GM12878 (cell line): ENCODE data around the gene MAST2. TPM values are rescaled to one million over a fixed set of nuclear protein-coding genes. Genes with fewer than 3 reads are reported as not detected.

Experiments
- ATAC-seq: fragments of 200-7000 bp; cut with Tn5 transposase; 3 replicates; pipeline ENCODE4 v1.9.1; 2020; ENCODE audit warnings: mild to moderate bottlenecking, moderate library complexity
- BruUV-seq: library from RNA; stranded (reverse); fragments of 400-500 nt; replicated peaks from 2 replicates; lab custom pipeline; 2021; lab: Mats Ljungman, UMichigan
- CTCF ChIA-PET: fragments of 300-600 bp; sonication (Branson Sonifier 250); formaldehyde crosslinking; extraction: SDS; loops from one replicate; lab custom pipeline; 2021; ENCODE audit warnings: inconsistent platforms; lab: Yijun Ruan, JAX
- POLR2A ChIA-PET: fragments of 350-600 bp; formaldehyde crosslinking; extraction: SDS; loops from one replicate; lab custom pipeline; 2021; ENCODE audit warnings: inconsistent platforms; lab: Charles Lee
- RAD21 ChIA-PET: fragments of 300-600 bp; sonication (Branson Sonifier 250); formaldehyde crosslinking; loops from one replicate; lab custom pipeline; 2023; ENCODE audit warnings: antibody characterized with exemption; ENCODE audit not compliant: unreplicated experiment; lab: Charles Lee
- SMC1A ChIA-PET: fragments of 300-600 bp; sonication (Branson Sonifier 250); formaldehyde crosslinking; loops from one replicate; lab custom pipeline; 2023; ENCODE audit not compliant: unreplicated experiment, uncharacterized antibody; lab: Charles Lee
- DNase-seq: peaks from one replicate; pipeline ENCODE4 v3.0.0-alpha.2; 2011; ENCODE audit warnings: low read depth, low spot score
- FAIRE-seq: peaks from 3 replicates; lab custom pipeline; 2011; peaks lifted over from hg19 to GRCh38; lab: Jason Lieb, UNC
- H2AFZ ChIP-seq: 2 replicates; pipeline ENCODE4 v1.6.0; 2011; ENCODE audit warnings: low read depth, low read length, control low read depth; ENCODE audit not compliant: control insufficient read depth
- H3K27ac ChIP-seq: 2 replicates; pipeline ENCODE4 v1.5.1; 2011; ENCODE audit warnings: control low read depth; ENCODE audit not compliant: control insufficient read depth, insufficient read depth
- H3K27me3 ChIP-seq, 2 experiments: replicated peaks in 1 of 2; 2 replicates each; pipeline versions ENCODE4 v1.6.0 to v1.6.1; 2011; ENCODE audit warnings: low read length in 1 of 2; ENCODE audit not compliant: control insufficient read depth in 2 of 2, insufficient read depth in 2 of 2
- H3K36me3 ChIP-seq, 2 experiments: 2 replicates each; pipeline ENCODE4 v1.5.1; 2011; ENCODE audit warnings: low read length in 1 of 2; ENCODE audit not compliant: control insufficient read depth in 2 of 2, insufficient read depth in 2 of 2
- H3K4me1 ChIP-seq: 2 replicates; pipeline ENCODE4 v1.6.1; 2011; ENCODE audit warnings: mild to moderate bottlenecking, low read length, moderate library complexity, mixed read lengths; ENCODE audit not compliant: control insufficient read depth, insufficient read depth
- H3K4me2 ChIP-seq: 2 replicates; pipeline ENCODE4 v1.6.0; 2011; ENCODE audit warnings: control low read depth; ENCODE audit not compliant: control insufficient read depth, insufficient read depth
- H3K4me3 ChIP-seq: fragments of 200-600 bp; sonication (generic); 2 replicates; pipeline ENCODE4 v1.5.1; 2016
- H3K79me2 ChIP-seq: 2 replicates; pipeline ENCODE4 v1.6.0; 2011; ENCODE audit warnings: low read length; ENCODE audit not compliant: control insufficient read depth, insufficient read depth
- H3K9ac ChIP-seq: 2 replicates; pipeline ENCODE4 v1.8.0; 2011; ENCODE audit warnings: low read length, control low read depth, mixed read lengths; ENCODE audit not compliant: control insufficient read depth, insufficient read depth
- H3K9me3 ChIP-seq: replicated peaks from 3 replicates; pipeline ENCODE4 v1.5.1; 2011; ENCODE audit warnings: mild to moderate bottlenecking, low read length; ENCODE audit not compliant: control insufficient read depth, insufficient read depth
- H4K20me1 ChIP-seq: 2 replicates; pipeline ENCODE4 v1.6.0; 2011; ENCODE audit not compliant: control insufficient read depth, insufficient read depth
- BHLHE40 ChIP-seq, 2 experiments: fragments of 450-650 bp in 1 of 2; IDR thresholded peaks; 2 replicates each; pipeline ENCODE4 v1.6.1; 2011 to 2017; ENCODE audit warnings: low read depth in 2 of 2, borderline replicate concordance in 1 of 2, improper control_type of control experiment in 1 of 2, low read length in 1 of 2, mild to moderate bottlenecking in 1 of 2
- CBFB ChIP-seq: IDR thresholded peaks from 2 replicates; pipeline ENCODE4 v1.6.1; 2016; ENCODE audit warnings: antibody characterized with exemption, low read depth
- CEBPB ChIP-seq, 2 experiments: fragments of 150-350 bp in 1 of 2; IDR thresholded peaks; 2 replicates each; pipeline ENCODE4 v1.6.1; 2012 to 2014; ENCODE audit warnings: low read depth in 2 of 2, low read length in 2 of 2, borderline replicate concordance in 1 of 2, inconsistent platforms in 1 of 2
- ELK1 ChIP-seq: IDR thresholded peaks from 2 replicates; pipeline ENCODE4 v1.6.1; 2012; ENCODE audit warnings: low read depth, low read length, improper control_type of control experiment
- FOXM1 ChIP-seq: IDR thresholded peaks from 2 replicates; pipeline ENCODE4 v1.6.1; 2012; ENCODE audit warnings: low read depth, mild to moderate bottlenecking, inconsistent platforms, low read length, moderate library complexity
- GABPA ChIP-seq: IDR thresholded peaks from 2 replicates; pipeline ENCODE4 v1.6.1; 2014; ENCODE audit warnings: antibody characterized with exemption, low read depth, mild to moderate bottlenecking, inconsistent platforms
- IKZF1 ChIP-seq: fragments of 450-650 bp; conservative IDR thresholded peaks from 2 replicates; pipeline ENCODE4 v1.6.1; 2017; ENCODE audit warnings: antibody characterized with exemption, mild to moderate bottlenecking
- JUNB ChIP-seq: IDR thresholded peaks from 2 replicates; pipeline ENCODE4 v1.6.1; 2016; ENCODE audit warnings: antibody characterized with exemption, mild to moderate bottlenecking
- KDM1A ChIP-seq: fragments of 200-600 bp; sonication (generic); IDR thresholded peaks from 2 replicates; pipeline ENCODE4 v1.6.1; 2016; ENCODE audit warnings: borderline replicate concordance
- KLF5 ChIP-seq: fragments of 450-650 bp; IDR thresholded peaks from 2 replicates; pipeline ENCODE4 v1.6.1; 2014; ENCODE audit warnings: mild to moderate bottlenecking; ENCODE audit not compliant: partially characterized antibody
- NFXL1 ChIP-seq: fragments of 450-650 bp; IDR thresholded peaks from 2 replicates; pipeline ENCODE4 v1.6.1; 2017; ENCODE audit warnings: antibody characterized with exemption, mild to moderate bottlenecking, borderline replicate concordance
- RFX5 ChIP-seq: IDR thresholded peaks from 2 replicates; pipeline ENCODE4 v1.6.1; 2011; ENCODE audit warnings: low read depth, low read length, improper control_type of control experiment
- SPI1 ChIP-seq: IDR thresholded peaks from 2 replicates; pipeline ENCODE4 v1.6.1; 2011; ENCODE audit warnings: low read depth, mild to moderate bottlenecking, low read length, moderate library complexity, borderline replicate concordance; ENCODE audit not compliant: insufficient read depth
- TCF7 ChIP-seq: IDR thresholded peaks from 2 replicates; pipeline ENCODE4 v1.6.1; 2014; ENCODE audit warnings: antibody characterized with exemption, borderline replicate concordance
- ZNF592 ChIP-seq: fragments of 450-650 bp; IDR thresholded peaks from 2 replicates; pipeline ENCODE4 v1.6.1; 2017; ENCODE audit warnings: mild to moderate bottlenecking, moderate library complexity
- WGBS: methylation state at CpG from one replicate; pipeline ENCODE4 v1.1.6; 2016; ENCODE audit warnings: low lambda C conversion rate; ENCODE audit not compliant: insufficient replicate concordance, insufficient coverage; ENCODE audit errors: missing lambda C conversion rate; 5-methylcytosine and 5-hydroxymethylcytosine counted together
- in situ Hi-C: fragments of 300-500 bp; cut with MboI; formaldehyde crosslinking; loops from 9 replicates; pipeline ENCODE4 v1.14.3; 2018; ENCODE audit warnings: mixed read lengths
- intact Hi-C: fragments of 100-400 bp; cut with micrococcal nuclease; formaldehyde crosslinking; loops from one replicate; pipeline ENCODE4 v1.14.2; 2022; ENCODE audit not compliant: unreplicated experiment
- polyA plus RNA-seq, 11 experiments: library from polyadenylated mRNA; depleted of rRNA in 4 of 11; unstranded in 6 of 11; stranded (reverse) in 5 of 11; fragments of >200 nt; fragmentation: Nextera tagmentation in 4 of 11; fragmentation: Illumina TruSeq in 1 of 11; extraction: Ambion mirVana in 4 of 11; extraction: Trizol in 1 of 11; gene quantifications; 1 replicate in 1 of 11; 2 replicates in 10 of 11; pipeline versions ENCODE4 v1.2.1 to v1.2.3, GENCODE V29; 2011 to 2016; ENCODE audit warnings: inconsistent platforms in 2 of 11, missing spikeins in 2 of 11, low read depth in 1 of 11
- total RNA-seq, 4 experiments: library from RNA; depleted of rRNA in 3 of 4; stranded (reverse); fragments of >200 nt in 3 of 4; fragmentation: Illumina TruSeq in 1 of 4; extraction: Trizol in 1 of 4; gene quantifications; 2 replicates each; pipeline versions ENCODE4 v1.2.1 to v1.2.3, GENCODE V29; 2013 to 2021

The MAST2 gene
- total and polyA plus RNA-seq, 10 of the 15 experiments (the other 5 are each of a cell fraction or from before 2014, with no cell fraction given): 1.0 to 28.7 (median 13.8) TPM

- Histone ChIP-seq H3K9ac (no peak overlapping the region), H3K4me2 (peak overlapping the region; percentile 40), H4K20me1 (no peaks in the 10 kb centered on the region), H3K36me3 (peaks cover 3 to 5% of the 10 kb centered on the region in 2 experiments; a peak in 3 of 4 replicates), H3K79me2 (no peaks in the 10 kb centered on the region), H2AFZ (no peak overlapping the region; the same call in 1 of the 2 replicates), H3K4me3 (no peak overlapping the region), H3K27ac (peak overlapping the region; percentile 80), H3K4me1 (peaks cover 35% of the 10 kb centered on the region), H3K9me3 (no peaks in the 10 kb centered on the region), H3K27me3 (no peaks in the 10 kb centered on the region)
- ATAC-seq (no peak), DNase-seq (no peak), FAIRE-seq (no peak)
- no peak for TF ChIP-seq FOXM1
- TF ChIP-seq NFXL1: no peak
- no peak for TF ChIP-seq CEBPB (IDR thresholded peaks at IDR 0.05; ENCODE audit: borderline replicate concordance in 1 of 2, low read depth in 2 of 2, low read length in 2 of 2)
- no peak for TF ChIP-seq TCF7
- no peak for TF ChIP-seq CBFB
- no peak for TF ChIP-seq ZNF592
- no peak for TF ChIP-seq KLF5
- TF ChIP-seq KDM1A: no peak
- TF ChIP-seq IKZF1: no peak
- TF ChIP-seq GABPA: no peak
- TF ChIP-seq ELK1: no peak
- TF ChIP-seq SPI1: no peak
- TF ChIP-seq RFX5: no peak
- TF ChIP-seq JUNB: no peak
- TF ChIP-seq BHLHE40 (IDR thresholded peaks at IDR 0.05; ENCODE audit: borderline replicate concordance in 1 of 2, low read depth in 2 of 2, low read length in 1 of 2): no peak
- ChIA-PET POLR2A (interaction anchor here (0.7 to 2.4 kb wide), 3 partner anchors 17 to 91 kb away, joined by 3 to 5 read pairs (median 3); no protein-coding TSS in a partner anchor), SMC1A (interaction anchor here (0.6 to 5.3 kb wide), 18 partner anchors 19 to 180 kb away, joined by 3 to 43 read pairs (median 4); partner anchors contain the start of genes PIK3R3 and TSPAN1), RAD21 (interaction anchor here (0.6 to 3.3 kb wide), 11 partner anchors 17 to 179 kb away, joined by 3 to 20 read pairs (median 4); no protein-coding TSS in a partner anchor), CTCF (interaction anchor here (0.8 to 13.2 kb wide), 6 partner anchors 10 to 180 kb away, joined by 3 to 293 read pairs (median 4); partner anchors contain the start of genes P3R3URF and TSPAN1)
- no TSS peak for BruUV-seq
- 61% methylated on average over 5 of the region's 5 CpGs for WGBS
- in situ Hi-C loops: no loop called here
- intact Hi-C loops: no loop called here
These were observed 240.7 kb downstream of the MAST2 start for GRCh38 chr1:46044116-46044515.
